ENCODE measurements around the gene IGLL5. TPM values are rescaled to one million over a fixed set of nuclear protein-coding genes. Genes with fewer than 3 reads are reported as not detected.

IGLL5 gene
- polyA plus RNA-seq, 6 donors from 2014 or later = 233 to 640 (median 475) TPM

GRCh38 chr22:22883090-22883727 lies 4.4 kb upstream of the IGLL5 start:
- Mint-ChIP-seq H3K4me1 (peaks cover 75 to 90% (median 87%) of the 10 kb centered on the region in 3 donors), H3K9me3 (no peaks in the 10 kb centered on the region), H3K36me3 (no peaks in the 10 kb centered on the region), H3K27ac (peak overlapping the region; percentile 30 to 99 (median 98)), H3K4me3 (peak overlapping the region; percentile 31 to 100 (median 70)), H3K27me3 (no peaks in the 10 kb centered on the region)
- no peak for DNase-seq
- no peak for ATAC-seq (ENCODE audit: low read depth in 2 of 2)

GRCh38 chr22:22884010-22884887 lies 3.4 kb upstream of the IGLL5 start:
- Mint-ChIP-seq H3K4me1 (peaks cover 79 to 87% (median 87%) of the 10 kb centered on the region in 3 donors), H3K36me3 (peaks cover 5 to 9% of the 10 kb centered on the region in 2 donors), H3K9me3 (no peaks in the 10 kb centered on the region), H3K27ac (peak overlapping the region; percentile 87 to 99 (median 98)), H3K27me3 (no peaks in the 10 kb centered on the region), H3K4me3 (peak overlapping the region; percentile 58 to 100 (median 88))
- ATAC-seq (ENCODE audit: low read depth in 2 of 2) (peak; percentile 33 to 38), DNase-seq (peak; percentile 79)

- H3K27me3 Mint-ChIP-seq = no peaks in the 10 kb centered on the region
- DNase-seq (peak; percentile 95), ATAC-seq (ENCODE audit: low read depth in 2 of 2) (peak; percentile 75 to 78)
- no peaks in the 10 kb centered on the region for H3K9me3 Mint-ChIP-seq
- H3K4me3 Mint-ChIP-seq = peak overlapping the region; percentile 80 to 100 (median 95)
- peak overlapping the region; percentile 87 to 99 (median 98) for H3K27ac Mint-ChIP-seq
- peaks cover 7 to 10% of the 10 kb centered on the region in 2 donors for H3K36me3 Mint-ChIP-seq
- peaks cover 73 to 79% (median 78%) of the 10 kb centered on the region in 3 donors for H3K4me1 Mint-ChIP-seq
These were observed 2.5 kb upstream of the IGLL5 start for GRCh38 chr22:22884888-22885840.

GRCh38 chr22:22886546-22886945 lies 1.1 kb upstream of the IGLL5 start:
- peaks cover 7 to 16% of the 10 kb centered on the region in 2 donors for H3K36me3 Mint-ChIP-seq
- no peaks in the 10 kb centered on the region for H3K9me3 Mint-ChIP-seq
- peaks cover 64 to 71% (median 65%) of the 10 kb centered on the region in 3 donors for H3K4me1 Mint-ChIP-seq
- H3K4me3 Mint-ChIP-seq = peak overlapping the region; percentile 66 to 100 (median 96)
- no peaks in the 10 kb centered on the region for H3K27me3 Mint-ChIP-seq
- ATAC-seq (ENCODE audit: low read depth in 2 of 2) (no peak), DNase-seq (no peak)
- H3K27ac Mint-ChIP-seq = peak overlapping the region in 5 of 6 donors; percentile 87 to 99 (median 88)

- Mint-ChIP-seq H3K4me1 (peaks cover 60 to 66% (median 61%) of the 10 kb centered on the region in 3 donors), H3K9me3 (peaks cover 0 to 2% (median 0%) of the 10 kb centered on the region in 7 donors), H3K36me3 (peaks cover 14 to 28% of the 10 kb centered on the region in 2 donors), H3K4me3 (peak overlapping the region; percentile 81 to 100 (median 98)), H3K27ac (peak overlapping the region; percentile 87 to 98 (median 94)), H3K27me3 (no peaks in the 10 kb centered on the region)
- DNase-seq (no peak), ATAC-seq (ENCODE audit: low read depth in 2 of 2) (no peak)
These were observed 1.1 kb downstream of the IGLL5 start for GRCh38 chr22:22888571-22889353.

GRCh38 chr22:22890085-22890484 lies 2.5 kb downstream of the IGLL5 start:
- Mint-ChIP-seq H3K4me3 (peak overlapping the region; percentile 81 to 100 (median 98)), H3K4me1 (peaks cover 61 to 70% (median 62%) of the 10 kb centered on the region in 3 donors), H3K9me3 (peaks cover 0 to 2% (median 0%) of the 10 kb centered on the region in 7 donors), H3K27ac (peak overlapping the region; percentile 33 to 98 (median 90)), H3K27me3 (no peaks in the 10 kb centered on the region), H3K36me3 (peaks cover 14 to 34% of the 10 kb centered on the region in 2 donors)
- DNase-seq (no peak), ATAC-seq (ENCODE audit: low read depth in 2 of 2) (no peak)

GRCh38 chr22:22891139-22891621 lies 3.6 kb downstream of the IGLL5 start:
- no peak for DNase-seq
- no peaks in the 10 kb centered on the region for H3K27me3 Mint-ChIP-seq
- peak overlapping the region in 5 of 6 donors; percentile 69 to 87 (median 86) for H3K27ac Mint-ChIP-seq
- no peak for ATAC-seq (ENCODE audit: low read depth in 2 of 2)
- H3K4me1 Mint-ChIP-seq = peaks cover 61 to 70% (median 63%) of the 10 kb centered on the region in 3 donors
- peaks cover 19 to 45% of the 10 kb centered on the region in 2 donors for H3K36me3 Mint-ChIP-seq
- peak overlapping the region; percentile 81 to 100 (median 98) for H3K4me3 Mint-ChIP-seq
- peaks cover 0 to 2% (median 0%) of the 10 kb centered on the region in 7 donors for H3K9me3 Mint-ChIP-seq

GRCh38 chr22:22892096-22893052 lies 4.8 kb downstream of the IGLL5 start:
- H3K27ac Mint-ChIP-seq = peak overlapping the region in 5 of 6 donors; percentile 24 to 91 (median 85)
- H3K9me3 Mint-ChIP-seq = peaks cover 0 to 2% (median 0%) of the 10 kb centered on the region in 7 donors
- H3K4me1 Mint-ChIP-seq = peaks cover 61 to 72% (median 63%) of the 10 kb centered on the region in 3 donors
- H3K4me3 Mint-ChIP-seq = peak overlapping the region; percentile 81 to 100 (median 98)
- peaks cover 24 to 52% of the 10 kb centered on the region in 2 donors for H3K36me3 Mint-ChIP-seq
- ATAC-seq (ENCODE audit: low read depth in 2 of 2) (no peak), DNase-seq (no peak)
- no peaks in the 10 kb centered on the region for H3K27me3 Mint-ChIP-seq

GRCh38 chr22:22893077-22893805 lies 5.6 kb downstream of the IGLL5 start:
- Mint-ChIP-seq H3K36me3 (peaks cover 29 to 52% of the 10 kb centered on the region in 2 donors), H3K4me1 (peaks cover 69 to 80% (median 69%) of the 10 kb centered on the region in 3 donors), H3K9me3 (peaks cover 0 to 2% (median 0%) of the 10 kb centered on the region in 7 donors), H3K4me3 (peak overlapping the region; percentile 81 to 100 (median 98)), H3K27me3 (no peaks in the 10 kb centered on the region), H3K27ac (peak overlapping the region in 5 of 6 donors; percentile 58 to 97 (median 87))
- DNase-seq (no peak), ATAC-seq (ENCODE audit: low read depth in 2 of 2) (peak; percentile 34 to 47)

- no peak for DNase-seq
- Mint-ChIP-seq H3K27ac (peak overlapping the region; percentile 58 to 98 (median 94)), H3K4me1 (peaks cover 69 to 80% (median 73%) of the 10 kb centered on the region in 3 donors), H3K9me3 (peaks cover 0 to 2% (median 0%) of the 10 kb centered on the region in 7 donors), H3K4me3 (peak overlapping the region; percentile 81 to 100 (median 98)), H3K27me3 (no peaks in the 10 kb centered on the region), H3K36me3 (peaks cover 26 to 45% of the 10 kb centered on the region in 2 donors)
- ATAC-seq (ENCODE audit: low read depth in 2 of 2) = no peak
These were observed 6.5 kb downstream of the IGLL5 start for GRCh38 chr22:22893891-22894739.
